Right lobe of liver (tissue), 4 donors: ENCODE results near the gene SLC39A11.

Experiments
- POLR2A ChIP-seq: fragments of 450-650 bp; IDR thresholded peaks from one replicate; pipeline ENCODE4 v1.6.1; 2017; ENCODE audit warnings: antibody characterized with exemption, mild to moderate bottlenecking
- TF ChIP-seq, protein P1 (sequence below), 4 donors: fragments of 200-600 bp in 3 of 4; fragments of 450-650 bp in 1 of 4; IDR thresholded peaks; one replicate each; pipeline versions ENCODE4 v1.5.1 to v1.8.0; 2016 to 2022; ENCODE audit warnings: antibody characterized with exemption in 4 of 4, mild to moderate bottlenecking in 2 of 4
- donor health status: DM: no; HTN: no; CAD: no.
- donor health status: DM: no; HTN: no; CAD: no.
- donor health status: DM: no; HTN: yes; CAD: no.

DNA sequence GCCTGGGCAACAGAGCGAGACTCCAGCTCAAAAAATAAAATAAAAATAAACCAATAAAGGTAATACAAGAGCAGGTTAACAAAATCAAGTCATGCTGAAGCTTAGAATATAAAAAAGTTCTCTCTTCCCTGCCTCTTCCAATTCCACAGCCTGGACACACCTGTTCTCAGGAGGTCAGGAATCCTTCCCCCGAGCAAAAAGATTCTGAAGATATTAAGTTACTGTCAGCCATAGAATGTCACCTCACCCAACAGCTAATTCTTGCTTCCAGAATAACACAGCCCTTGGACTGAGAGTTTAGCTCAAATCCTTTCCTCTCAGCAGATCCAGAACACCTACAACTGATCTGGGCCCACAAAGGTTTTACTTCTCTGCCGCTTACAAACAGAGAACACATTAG, 27.1 kb downstream of the SLC39A11 start:
- TF ChIP-seq, protein P1, sequence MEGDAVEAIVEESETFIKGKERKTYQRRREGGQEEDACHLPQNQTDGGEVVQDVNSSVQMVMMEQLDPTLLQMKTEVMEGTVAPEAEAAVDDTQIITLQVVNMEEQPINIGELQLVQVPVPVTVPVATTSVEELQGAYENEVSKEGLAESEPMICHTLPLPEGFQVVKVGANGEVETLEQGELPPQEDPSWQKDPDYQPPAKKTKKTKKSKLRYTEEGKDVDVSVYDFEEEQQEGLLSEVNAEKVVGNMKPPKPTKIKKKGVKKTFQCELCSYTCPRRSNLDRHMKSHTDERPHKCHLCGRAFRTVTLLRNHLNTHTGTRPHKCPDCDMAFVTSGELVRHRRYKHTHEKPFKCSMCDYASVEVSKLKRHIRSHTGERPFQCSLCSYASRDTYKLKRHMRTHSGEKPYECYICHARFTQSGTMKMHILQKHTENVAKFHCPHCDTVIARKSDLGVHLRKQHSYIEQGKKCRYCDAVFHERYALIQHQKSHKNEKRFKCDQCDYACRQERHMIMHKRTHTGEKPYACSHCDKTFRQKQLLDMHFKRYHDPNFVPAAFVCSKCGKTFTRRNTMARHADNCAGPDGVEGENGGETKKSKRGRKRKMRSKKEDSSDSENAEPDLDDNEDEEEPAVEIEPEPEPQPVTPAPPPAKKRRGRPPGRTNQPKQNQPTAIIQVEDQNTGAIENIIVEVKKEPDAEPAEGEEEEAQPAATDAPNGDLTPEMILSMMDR (IDR thresholded peaks at IDR 0.05) = no peak
- TF ChIP-seq POLR2A = no peak
